Non-pigmented ciliary epithelial cell (primary cell): ENCODE data around the gene MGAT4B.

Experiments
- DNase-seq: peaks from one replicate; pipeline ENCODE4 v3.0.0-alpha.2; 2010; ENCODE audit warnings: low read depth

Gene MGAT4B

DNA sequence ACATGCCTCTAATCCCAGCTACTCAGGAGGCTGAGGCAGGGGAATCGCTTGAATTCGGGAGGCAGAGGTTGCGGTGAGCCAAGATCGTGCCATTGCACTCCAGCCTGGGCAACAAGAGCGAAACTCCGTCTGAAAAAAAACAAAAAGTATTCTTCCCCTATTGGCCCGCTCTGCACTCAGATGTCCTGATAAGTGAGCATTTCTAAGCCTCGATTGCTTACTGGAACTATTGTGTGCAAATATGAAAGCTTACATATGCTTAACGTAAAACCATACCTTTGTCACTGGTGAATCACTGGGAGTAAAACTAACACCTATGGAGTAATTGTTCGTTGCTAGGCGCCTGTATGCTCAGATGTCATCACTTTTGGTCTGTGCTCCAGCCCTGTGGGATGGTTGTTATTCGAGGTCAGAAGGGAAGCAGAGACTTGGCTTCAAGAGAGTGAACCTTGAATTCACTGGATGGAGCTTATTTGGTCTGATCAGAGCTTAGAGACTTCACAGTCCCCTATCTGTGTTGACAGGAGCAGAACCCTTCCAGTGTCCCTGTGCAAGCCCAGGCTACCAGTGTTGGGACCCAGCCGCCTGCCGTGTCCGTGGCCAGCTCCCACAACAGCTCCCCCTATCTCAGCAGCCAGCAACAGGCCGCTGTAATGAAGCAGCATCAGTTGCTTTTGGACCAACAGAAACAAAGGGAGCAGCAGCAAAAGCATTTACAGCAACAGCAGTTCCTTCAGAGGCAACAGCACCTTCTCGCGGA is 38.2 kb downstream of the MGAT4B start:
- DNase-seq = no peak

DNA sequence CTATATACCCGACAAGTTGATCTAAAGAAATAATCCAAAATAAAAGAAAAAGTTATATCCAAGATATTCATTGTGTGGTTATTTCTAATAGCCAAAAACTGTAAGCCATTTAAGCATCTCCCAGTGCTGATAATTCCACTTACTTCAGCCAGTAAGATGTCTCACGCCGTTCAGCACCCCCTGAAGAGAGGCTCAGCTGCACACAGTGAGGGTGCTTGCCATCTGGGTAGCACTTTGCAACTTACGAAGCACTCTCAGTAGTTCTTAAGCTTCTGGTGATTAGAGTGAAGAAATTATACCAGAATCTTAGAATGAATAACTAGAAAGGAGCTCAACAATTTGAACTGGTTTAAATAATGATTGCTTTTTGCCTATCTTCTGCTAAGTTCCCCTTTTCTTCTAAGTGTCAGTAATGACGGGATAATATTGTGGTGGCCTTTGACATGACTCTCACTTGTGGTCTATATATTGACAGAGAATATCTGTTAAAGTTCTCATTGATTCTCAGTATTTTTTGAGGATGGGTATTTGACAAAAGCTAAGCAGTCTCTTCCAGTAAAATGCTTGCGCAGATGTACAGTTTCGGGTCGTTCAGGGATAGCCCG is 39.1 kb downstream of the MGAT4B start:
- no peak for DNase-seq

- no peak for DNase-seq
Measured at GRCh38 chr5:179766726-179767455, 39.8 kb downstream of the MGAT4B start.

GRCh38 chr5:179766021-179766725 is 40.5 kb downstream of the MGAT4B start:
- no peak for DNase-seq

- DNase-seq = peak; percentile 69
Measured at GRCh38 chr5:179765400-179765799, 41.3 kb downstream of the MGAT4B start.

DNA sequence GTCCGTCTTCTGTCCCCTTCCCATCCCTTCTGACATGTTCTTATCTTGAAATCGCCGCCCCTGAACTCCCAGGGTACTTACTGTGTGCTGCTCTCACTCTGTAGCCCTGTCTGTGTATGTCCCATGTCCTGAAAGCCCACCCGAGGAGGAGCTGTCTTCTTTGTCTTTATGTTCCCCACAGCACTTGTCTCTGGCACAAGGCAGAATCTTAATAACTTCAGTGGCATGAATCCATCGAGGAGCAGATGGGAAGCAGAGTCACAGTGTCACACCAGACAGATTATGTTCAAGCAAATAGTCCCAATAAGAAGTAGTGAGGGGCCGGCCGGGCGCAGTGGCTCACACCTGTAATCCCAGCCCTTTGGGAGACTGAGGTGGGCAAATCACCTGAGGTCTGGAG is 42.6 kb downstream of the MGAT4B start:
- no peak for DNase-seq

- DNase-seq = peak; percentile 65
Measured at GRCh38 chr5:179763215-179763945, 43.3 kb downstream of the MGAT4B start.

GRCh38 chr5:179762781-179763176 is 43.9 kb downstream of the MGAT4B start:
- no peak for DNase-seq

DNA sequence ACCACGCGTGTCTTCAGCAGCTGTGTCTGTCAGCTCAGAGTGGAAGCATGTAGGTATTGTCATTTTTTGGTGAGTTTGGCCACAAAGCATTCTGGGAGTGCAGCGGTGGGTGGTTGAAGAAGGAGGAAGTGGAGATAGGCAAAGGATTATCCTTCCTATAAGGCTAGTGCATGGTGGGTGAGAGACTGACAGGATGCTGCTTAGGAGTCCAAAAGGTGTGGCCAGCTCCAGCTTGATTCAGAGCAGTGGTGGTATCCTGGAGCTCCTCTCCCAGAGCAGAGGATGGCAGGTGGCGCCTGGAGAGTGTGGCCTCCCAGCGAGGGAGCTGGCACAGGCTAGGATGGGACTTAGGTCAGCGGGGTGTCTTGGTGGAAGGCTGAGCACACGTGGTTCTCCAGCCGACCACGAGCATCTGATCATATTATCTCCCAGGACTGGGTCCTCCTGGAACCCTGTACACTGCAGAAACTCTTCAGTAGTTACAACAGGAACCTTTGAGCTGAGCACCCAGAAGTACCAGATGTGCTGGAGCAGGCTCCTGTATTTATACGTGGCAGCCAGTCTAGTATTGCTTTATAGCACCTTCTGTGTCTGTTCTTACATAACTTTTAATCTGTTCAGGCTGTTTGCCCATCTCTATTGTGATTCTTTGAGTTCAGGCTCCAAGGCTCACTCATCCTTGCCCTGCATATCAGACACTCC is 44.4 kb downstream of the MGAT4B start:
- no peak for DNase-seq

DNA sequence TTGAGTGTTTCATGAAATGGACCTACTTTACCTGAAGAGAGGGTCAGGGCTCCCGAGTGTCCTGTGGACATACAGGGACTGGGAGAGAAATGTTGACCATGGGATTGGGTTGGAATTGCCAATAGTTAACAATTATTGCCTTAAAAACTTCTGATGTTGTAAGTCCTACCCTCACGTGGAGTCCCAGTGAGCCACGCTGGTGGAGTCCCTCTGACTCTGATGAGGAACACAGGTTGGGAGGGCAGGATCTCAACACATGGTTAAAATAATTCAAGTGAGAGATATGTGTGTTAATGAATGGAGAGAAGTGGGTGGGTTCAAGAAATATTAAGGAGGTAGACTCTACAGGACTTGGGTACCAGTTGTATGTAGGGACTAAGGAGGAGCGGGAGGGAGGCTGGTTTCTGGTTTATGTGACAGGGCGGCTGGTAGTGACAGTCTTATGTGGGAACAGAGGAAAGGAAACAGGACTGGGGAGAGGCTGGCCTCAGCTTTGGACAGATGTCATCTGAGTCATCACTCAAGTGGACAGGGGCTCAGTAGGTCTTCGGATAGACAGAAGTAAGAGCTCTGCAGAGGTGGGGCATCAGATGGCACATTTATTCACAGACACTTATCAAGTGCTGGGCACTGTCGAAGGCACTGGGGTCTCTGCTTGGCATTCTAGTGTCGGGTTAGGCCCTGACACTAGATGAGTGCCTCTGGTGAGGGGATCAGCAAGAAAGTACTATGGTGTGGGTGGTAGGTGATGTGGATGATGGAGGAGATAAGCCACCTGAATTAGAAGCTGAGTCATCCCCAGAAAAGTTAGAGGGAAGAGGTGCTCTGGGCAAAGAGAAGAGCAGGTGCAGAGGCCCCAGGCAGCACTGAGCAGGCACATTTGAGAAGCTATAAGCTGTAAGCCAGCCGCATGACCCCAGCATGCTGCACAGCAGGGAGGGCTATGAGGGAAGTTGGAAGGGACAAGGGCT is 46.8 kb downstream of the MGAT4B start:
- no peak for DNase-seq

GRCh38 chr5:179758955-179759354 is 47.7 kb downstream of the MGAT4B start:
- DNase-seq = no peak

DNA sequence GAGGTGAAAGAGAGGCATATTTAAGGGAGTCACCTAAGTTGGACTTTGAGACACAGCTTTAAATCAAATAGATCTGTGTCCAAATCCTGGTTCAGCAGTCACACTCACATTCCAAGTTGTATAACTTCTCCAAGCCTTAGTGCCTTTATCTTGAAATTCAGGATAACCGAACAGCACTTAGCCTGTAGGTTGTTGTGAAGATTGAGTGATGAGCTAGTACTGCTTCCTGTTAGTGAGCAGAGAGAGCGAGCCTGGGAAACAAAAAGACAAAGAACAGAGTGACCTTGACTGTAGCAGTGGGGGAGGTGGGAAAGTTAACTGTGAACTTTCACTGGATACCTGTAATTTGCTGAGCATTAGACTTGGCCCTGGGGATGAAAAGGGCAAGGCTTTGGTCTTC is 51.6 kb downstream of the MGAT4B start:
- no peak for DNase-seq

DNA sequence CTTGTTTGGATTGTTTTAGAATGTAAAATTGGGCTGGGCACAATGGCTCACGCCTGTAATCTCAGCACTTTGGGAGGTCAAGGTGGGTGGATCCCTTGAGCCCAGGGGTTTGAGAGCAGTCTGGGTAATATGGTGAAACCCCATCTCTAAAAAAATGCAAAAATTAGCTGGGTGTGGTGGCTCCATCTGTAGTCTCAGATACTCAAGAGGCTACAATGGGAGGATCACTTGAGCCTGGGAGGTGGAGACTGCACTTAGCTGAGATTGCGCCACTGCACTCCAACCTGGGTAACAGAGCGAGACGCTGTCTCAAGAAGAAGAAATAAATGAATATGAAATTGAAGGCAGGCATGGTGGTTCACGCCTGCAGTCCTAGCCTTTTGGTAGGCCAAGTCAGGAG is 52.7 kb downstream of the MGAT4B start:
- DNase-seq = no peak

GRCh38 chr5:179749857-179750508 is 56.7 kb downstream of the MGAT4B start:
- no peak for DNase-seq

- no peak for DNase-seq
Measured at GRCh38 chr5:179747811-179748210, 58.9 kb downstream of the MGAT4B start.
